Esophagus squamous epithelium (tissue), 4 donors: ENCODE results near the gene CCNL1.

ENCODE experiments used
- CTCF ChIP-seq, 6 experiments: fragments of 450-650 bp in 4 of 6; fragments of 200-600 bp in 2 of 6; sonication (generic) in 2 of 6; IDR thresholded peaks; one replicate each; pipeline ENCODE4 v1.5.1; 2016 to 2019; ENCODE audit warnings: antibody characterized with exemption in 6 of 6, mild to moderate bottlenecking in 4 of 6, moderate library complexity in 4 of 6
- POLR2A ChIP-seq, 4 donors: fragments of 450-650 bp; IDR thresholded peaks; one replicate each; pipeline ENCODE4 v1.6.1; 2017; ENCODE audit warnings: antibody characterized with exemption in 4 of 4, mild to moderate bottlenecking in 4 of 4, moderate library complexity in 3 of 4

GRCh38 chr3:157098121-157098822, 61.7 kb downstream of the CCNL1 start:
- TF ChIP-seq CTCF (IDR thresholded peaks at IDR 0.05) (no peak), POLR2A (IDR thresholded peaks at IDR 0.05) (no peak)
